Fibroblast of the conjunctiva (primary cell): Measurements from ENCODE around the gene ACTN3.
A peak's percentile ranks its signal among the peaks of the same experiment; 100 is the strongest.
"Not testable (repeated sequence)": the region's sequence is repeated elsewhere in the genome, so short reads cannot be mapped to it uniquely, and the experiment has no call there.

ENCODE experiments used
- DNase-seq: peaks from one replicate; pipeline ENCODE4 v3.0.0-alpha.2; 2010; ENCODE audit warnings: low read depth

The ACTN3 gene

DNA sequence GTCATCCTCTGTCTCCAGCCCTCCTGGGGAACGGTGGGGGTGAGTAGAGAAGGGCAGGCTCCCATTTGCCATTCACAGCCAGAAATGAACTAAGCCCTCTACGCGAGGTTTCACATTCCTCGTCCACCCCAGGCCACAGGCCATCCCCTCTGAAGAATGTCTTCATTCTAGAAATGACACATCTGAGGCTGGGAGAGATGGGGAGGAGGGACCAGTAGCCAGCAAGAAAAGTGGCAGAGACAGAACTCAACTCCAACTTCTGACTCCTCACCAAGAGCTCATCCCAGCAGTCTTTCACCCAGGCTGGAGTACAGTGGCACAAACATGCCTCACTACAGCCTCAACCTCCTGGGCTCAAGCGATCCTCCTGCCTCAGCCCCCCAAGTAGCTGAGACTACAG is 18.3 kb downstream of the ACTN3 start:
- DNase-seq: no peak

DNA sequence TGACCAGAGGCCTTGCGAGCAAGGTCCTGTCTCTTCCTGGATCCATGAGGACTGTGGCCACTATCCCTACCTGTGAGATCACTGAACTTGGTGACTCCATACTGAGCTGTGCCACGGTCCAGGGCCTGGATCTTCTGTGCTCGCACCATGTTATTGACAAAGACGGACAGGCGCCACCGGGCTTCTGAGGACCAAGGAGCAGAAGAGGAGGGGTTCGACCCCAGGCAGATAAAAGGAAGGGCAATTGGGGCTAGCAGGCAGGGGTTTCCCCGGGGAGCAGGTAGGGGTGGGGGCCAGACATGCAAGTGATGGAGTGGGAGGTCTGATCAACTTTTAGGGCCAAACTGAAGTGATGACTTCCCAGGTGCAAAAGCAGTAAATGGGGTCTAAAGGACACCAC is 19.5 kb downstream of the ACTN3 start:
- no peak for DNase-seq

GRCh38 chr11:66567787-66568123 is 21.1 kb downstream of the ACTN3 start:
- DNase-seq: no peak

DNA sequence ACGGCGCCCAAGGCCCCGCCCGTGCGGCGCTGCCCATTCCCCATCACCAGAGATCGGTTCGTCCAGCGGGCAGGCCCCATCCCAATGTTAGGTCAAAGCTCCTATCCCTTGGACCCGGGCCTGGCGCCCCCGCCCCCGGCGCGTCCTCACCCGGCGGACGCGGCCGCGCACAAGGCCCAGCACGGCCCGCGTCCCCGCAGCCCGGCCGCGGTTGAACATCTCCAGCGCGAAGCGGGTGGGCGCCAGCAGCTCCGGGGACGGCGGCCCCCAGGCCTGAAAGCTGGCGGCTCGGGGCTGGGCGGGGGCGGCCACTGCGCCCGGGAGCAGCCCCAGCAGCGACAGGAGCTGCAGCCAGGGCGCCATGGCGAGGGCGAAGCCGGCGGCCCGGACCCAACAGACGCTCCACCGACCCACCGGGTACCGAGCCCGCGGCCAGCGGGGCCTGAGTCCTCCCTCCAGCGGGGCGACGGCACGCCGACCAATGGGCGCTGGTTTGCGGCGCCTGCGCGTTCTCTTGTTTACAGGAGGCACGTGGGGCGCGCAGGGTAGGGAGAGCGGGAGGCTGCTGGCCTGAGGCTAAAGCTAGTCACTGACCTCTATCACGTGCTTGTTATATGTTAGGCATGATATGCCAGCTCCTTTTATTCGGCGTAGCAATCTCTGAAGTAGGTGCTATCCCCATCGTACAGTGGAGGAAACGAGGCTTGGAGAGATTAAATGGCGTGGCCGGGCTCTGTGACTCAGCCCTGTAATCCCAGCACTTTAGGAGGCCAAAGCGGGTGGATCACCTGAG is 21.6 kb downstream of the ACTN3 start, which contains the start of gene CTSF:
Gene CTSF (minus strand): TSS at position 483 of the 793 bp plus-strand sequence. CDS start 120 bp downstream, at position 363.
- DNase-seq: peak; percentile 43

GRCh38 chr11:66569076-66569475 is 22.4 kb downstream of the ACTN3 start:
- DNase-seq: no peak

- DNase-seq: no peak
These were observed 23.6 kb downstream of the ACTN3 start for GRCh38 chr11:66570079-66570849.

GRCh38 chr11:66570850-66571180 is 24.1 kb downstream of the ACTN3 start:
- no peak for DNase-seq

- peak; percentile 32 for DNase-seq
These were observed 32.4 kb downstream of the ACTN3 start for GRCh38 chr11:66579017-66579606.

DNA sequence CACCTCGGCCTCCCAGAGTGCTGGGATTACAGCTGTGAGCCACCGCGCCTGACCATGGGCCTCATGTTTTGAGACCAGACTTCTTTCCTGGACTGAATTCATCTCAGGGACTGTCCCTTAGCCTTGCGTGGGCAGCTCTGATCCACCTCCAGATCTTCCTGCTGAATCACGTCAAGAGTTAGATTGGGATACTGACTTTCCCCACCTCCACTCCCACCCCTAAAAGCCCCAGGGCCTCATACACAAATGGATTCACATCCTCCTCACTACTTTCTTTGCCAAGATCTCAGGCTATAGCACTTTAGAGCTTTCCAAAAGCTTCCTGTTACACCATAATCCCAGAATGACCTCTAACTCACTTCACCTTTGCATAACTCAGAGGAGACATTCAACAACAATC is 34.1 kb downstream of the ACTN3 start:
- no peak for DNase-seq

- no peak for DNase-seq
These were observed 34.6 kb downstream of the ACTN3 start for GRCh38 chr11:66581261-66581660.

- DNase-seq: not testable (repeated sequence)
These were observed 36.0 kb downstream of the ACTN3 start for GRCh38 chr11:66582565-66583147.

DNA sequence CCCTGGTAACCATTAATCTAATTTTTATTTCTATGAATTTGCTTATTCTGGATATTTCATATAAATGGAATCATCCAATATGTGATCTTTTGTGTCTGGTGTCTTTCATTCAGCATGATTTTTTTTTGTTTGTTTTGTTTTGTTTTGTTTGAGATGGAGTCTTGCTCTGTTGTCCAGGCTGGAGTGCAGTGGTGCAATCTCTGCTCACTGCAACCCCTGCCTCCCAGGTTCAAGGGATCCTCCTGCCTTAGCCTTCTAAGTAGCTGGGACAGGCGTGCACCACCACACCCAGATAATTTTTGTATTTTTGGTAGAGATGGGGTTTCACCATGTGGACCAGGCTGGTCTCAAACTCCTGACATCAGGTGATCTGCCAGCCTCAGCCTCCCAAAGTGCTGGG is 38.7 kb downstream of the ACTN3 start:
- not testable (repeated sequence) for DNase-seq

DNA sequence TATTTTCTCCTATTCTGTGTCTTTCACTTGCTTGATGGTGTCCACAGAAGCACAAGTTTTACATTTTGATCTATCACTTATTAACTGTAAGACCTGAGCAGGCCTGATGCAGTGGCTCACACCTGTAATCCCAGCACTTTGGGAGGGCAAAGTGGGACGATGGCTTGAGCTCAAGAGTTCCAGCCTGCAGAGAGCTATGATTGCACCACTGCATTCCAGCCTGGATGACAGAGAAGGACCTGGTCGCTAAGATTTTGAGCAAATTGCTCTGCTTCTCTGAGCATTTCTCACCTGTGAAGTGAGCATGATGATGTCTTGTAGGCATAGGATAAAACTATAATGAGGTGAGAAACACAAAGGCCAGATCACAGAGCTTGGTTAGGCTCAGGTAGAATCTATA is 39.4 kb downstream of the ACTN3 start:
- no peak for DNase-seq

DNA sequence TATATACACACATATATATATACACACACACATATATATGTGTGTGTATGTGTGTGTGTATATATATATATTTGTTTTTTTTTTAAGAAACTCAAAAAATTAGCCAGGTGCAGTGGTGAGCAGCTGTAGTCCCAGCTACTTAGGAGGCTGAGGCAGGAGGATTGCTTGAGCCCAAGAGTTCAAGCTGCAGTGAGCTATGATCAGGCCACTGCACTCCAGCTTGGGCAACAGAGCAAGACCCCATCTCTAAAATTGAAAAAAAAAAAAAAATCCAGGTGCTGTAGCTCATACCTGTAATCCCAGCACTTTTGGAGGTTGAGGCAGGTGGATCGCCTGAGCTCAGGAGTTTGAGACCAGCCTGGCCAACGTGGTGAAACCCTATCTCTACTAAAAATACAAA is 42.6 kb downstream of the ACTN3 start:
- not testable (repeated sequence) for DNase-seq

- DNase-seq: no peak
These were observed 43.4 kb downstream of the ACTN3 start for GRCh38 chr11:66589996-66590675.

DNA sequence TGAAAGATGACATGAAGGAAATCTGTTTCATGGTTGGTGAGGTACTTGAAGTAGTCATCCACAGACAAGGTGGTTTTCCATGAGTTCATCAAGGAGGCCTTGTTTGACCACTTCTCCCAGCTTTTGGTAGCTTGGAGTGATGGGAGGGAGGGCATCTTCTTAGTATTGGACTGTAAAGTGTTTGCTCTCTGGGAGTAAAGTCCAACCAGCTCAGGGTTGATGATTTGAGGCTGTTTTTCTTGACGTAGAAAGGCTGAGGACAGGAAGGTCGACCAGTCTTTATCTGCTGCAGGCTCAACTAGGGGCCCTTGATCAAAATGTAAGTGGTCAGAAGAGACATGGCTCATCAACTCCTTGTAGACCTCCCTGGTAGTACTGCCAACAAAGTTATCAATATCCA is 44.5 kb downstream of the ACTN3 start:
- no peak for DNase-seq

DNA sequence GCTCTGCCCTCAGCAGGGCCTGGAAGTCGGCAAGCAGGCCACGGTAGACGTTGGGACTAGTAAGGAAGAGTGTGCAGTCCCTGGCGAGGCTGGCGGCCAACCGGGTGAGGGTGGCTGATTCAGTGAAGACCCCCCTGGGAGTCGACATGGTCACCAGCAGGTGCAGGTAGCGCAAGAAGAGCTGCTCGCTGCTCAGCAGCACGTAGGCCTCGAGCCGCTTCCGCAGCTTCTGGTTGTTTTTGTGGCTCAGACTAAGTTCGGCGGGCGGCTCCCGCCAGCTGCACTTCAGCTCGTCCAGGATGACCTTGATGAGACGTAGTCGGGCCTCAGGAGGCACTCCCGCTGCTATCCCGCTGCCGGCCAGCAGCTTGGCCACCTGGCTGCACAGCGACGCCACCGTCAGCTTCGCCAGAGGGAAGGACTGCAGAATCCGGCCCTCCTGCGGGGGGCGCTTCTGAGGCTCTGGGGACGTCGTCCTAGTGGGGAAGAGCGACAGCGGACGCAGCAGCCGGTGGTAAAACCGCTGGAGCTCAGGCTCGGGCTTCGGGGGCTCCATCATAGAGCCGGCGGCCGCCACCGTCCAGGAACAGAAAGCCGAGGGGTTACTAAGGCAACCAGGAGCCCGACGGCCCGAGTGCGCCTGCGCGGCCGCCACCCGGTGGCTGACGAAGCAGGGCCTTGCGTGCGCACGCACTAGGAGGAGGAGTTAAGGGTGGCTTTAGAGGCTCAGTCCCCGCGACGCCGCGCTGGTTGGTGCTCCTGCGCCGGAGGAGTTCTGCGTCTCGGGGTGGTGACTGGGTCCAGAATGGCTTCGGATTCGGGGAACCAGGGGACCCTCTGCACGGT is 46.0 kb downstream of the ACTN3 start, which contains the start of the genes CCDC87 and CCS:
Gene CCDC87 (minus strand): TSS at position 607 of the 846 bp plus-strand sequence. CDS start 48 bp downstream, at position 559.
Gene CCS (plus strand): TSS at position 729 of the 846 bp plus-strand sequence. CDS start 77 bp downstream, at position 806.
- peak; percentile 94 for DNase-seq

DNA sequence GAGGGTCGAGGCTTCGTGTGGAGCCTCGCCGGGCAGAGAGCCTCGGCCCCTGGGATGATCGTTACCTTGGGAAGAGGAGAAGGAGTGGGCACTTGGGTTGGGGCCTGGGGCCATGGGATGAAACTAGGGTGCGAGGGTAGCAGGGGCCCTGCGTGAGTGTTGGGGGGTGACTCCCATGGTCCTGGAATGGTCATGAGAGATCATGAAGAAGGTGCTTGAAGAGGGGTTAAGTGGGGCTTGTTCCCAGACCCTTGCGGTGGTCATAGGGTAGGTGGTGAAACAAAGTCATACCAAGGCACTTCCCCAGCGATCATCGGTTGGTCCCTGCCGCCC is 46.6 kb downstream of the ACTN3 start:
- no peak for DNase-seq

DNA sequence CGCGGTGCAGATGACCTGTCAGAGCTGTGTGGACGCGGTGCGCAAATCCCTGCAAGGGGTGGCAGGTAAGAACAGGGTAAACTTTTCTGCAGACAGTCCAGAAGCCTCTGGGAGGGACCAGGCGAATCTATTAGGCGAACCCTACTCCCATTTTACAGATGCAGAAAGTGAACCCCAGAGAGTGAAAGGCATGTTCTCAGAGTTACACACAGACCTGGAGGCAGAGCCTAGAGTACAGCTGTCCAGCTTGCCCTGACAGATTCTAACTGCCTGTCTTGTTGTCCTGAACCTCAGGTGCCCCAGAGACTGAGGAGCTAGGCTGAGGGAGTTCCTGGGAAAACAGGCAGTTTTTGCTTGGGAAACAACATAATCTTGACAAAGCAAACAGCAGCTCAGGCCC is 46.9 kb downstream of the ACTN3 start:
- DNase-seq: no peak

GRCh38 chr11:66595245-66595904 is 48.7 kb downstream of the ACTN3 start:
- DNase-seq: no peak

GRCh38 chr11:66598993-66599392 is 52.3 kb downstream of the ACTN3 start:
- DNase-seq: no peak
